IMR-90 (cell line): ENCODE results near the gene TNFAIP8L1. TPM values are rescaled to one million over a fixed set of nuclear protein-coding genes. Genes with fewer than 3 reads are reported as not detected.

ENCODE experiments used
- ATAC-seq: fragments of 200-7000 bp; cut with Tn5 transposase; 2 replicates; pipeline ENCODE4 v1.9.1; 2020; ENCODE audit warnings: low read depth, mild to moderate bottlenecking, moderate library complexity
- BruUV-seq: library from RNA; stranded (reverse); fragments of 400-500 nt; replicated peaks from 2 replicates; lab custom pipeline; 2021; lab: Mats Ljungman, UMichigan
- CTCF ChIA-PET: fragments of 300-600 bp; formaldehyde crosslinking; extraction: SDS; loops from one replicate; lab custom pipeline; 2021; ENCODE audit warnings: antibody characterized with exemption; lab: Yijun Ruan, JAX
- POLR2A ChIA-PET: fragments of 300-600 bp; sonication (Branson Sonifier 250); formaldehyde crosslinking; loops from one replicate; lab custom pipeline; 2022; ENCODE audit warnings: antibody characterized with exemption; ENCODE audit not compliant: unreplicated experiment; lab: Charles Lee
- DNase-seq: peaks from one replicate; pipeline ENCODE4 v3.0.0; 2013
- H2AFZ ChIP-seq: replicated peaks from 2 replicates; pipeline ENCODE3; 2013; ENCODE audit warnings: low read length, mild to moderate bottlenecking; ENCODE audit not compliant: poor library complexity
- H2AK5ac ChIP-seq: 2 replicates; pipeline ENCODE4 v1.6.1; 2013; ENCODE audit warnings: low read depth, low read length, inconsistent platforms
- H2AK9ac ChIP-seq: replicated peaks from 2 replicates; pipeline ENCODE3; 2013; ENCODE audit warnings: mild to moderate bottlenecking, low read depth, low read length, moderate library complexity; ENCODE audit not compliant: poor library complexity
- H2BK120ac ChIP-seq: 2 replicates; pipeline ENCODE4 v1.6.1; 2013; ENCODE audit warnings: low read depth, low read length, inconsistent platforms
- H2BK15ac ChIP-seq: 3 replicates; pipeline ENCODE4 v1.6.1; 2013; ENCODE audit warnings: low read depth, low read length, inconsistent platforms
- H2BK20ac ChIP-seq: 2 replicates; pipeline ENCODE4 v1.6.1; 2013; ENCODE audit warnings: low read depth, mild to moderate bottlenecking, inconsistent platforms, low read length, moderate library complexity
- H2BK5ac ChIP-seq: 2 replicates; pipeline ENCODE4 v1.6.1; 2013; ENCODE audit warnings: mild to moderate bottlenecking, low read depth, low read length, inconsistent platforms; ENCODE audit not compliant: poor library complexity, severe bottlenecking
- H3K14ac ChIP-seq: replicated peaks from 2 replicates; pipeline ENCODE4 v1.6.1; 2013; ENCODE audit warnings: low read depth, low read length, inconsistent platforms
- H3K18ac ChIP-seq: 2 replicates; pipeline ENCODE4 v1.6.1; 2013; ENCODE audit warnings: low read depth, low read length, control low read depth
- H3K23ac ChIP-seq: 2 replicates; pipeline ENCODE4 v1.6.1; 2013; ENCODE audit warnings: low read depth, low read length, inconsistent platforms
- H3K27ac ChIP-seq: 2 replicates; pipeline ENCODE4 v1.5.1; 2013; ENCODE audit warnings: mild to moderate bottlenecking, control low read depth, low read length; ENCODE audit not compliant: insufficient read depth
- H3K27me3 ChIP-seq: 2 replicates; pipeline ENCODE4 v1.6.1; 2013; ENCODE audit warnings: low read length; ENCODE audit not compliant: control insufficient read depth, insufficient read depth
- H3K36me3 ChIP-seq: 2 replicates; pipeline ENCODE4 v1.6.1; 2013; ENCODE audit warnings: low read length, mixed read lengths; ENCODE audit not compliant: control insufficient read depth, insufficient read depth
- H3K4ac ChIP-seq: 2 replicates; pipeline ENCODE4 v1.6.1; 2013; ENCODE audit warnings: low read depth, low read length, inconsistent platforms
- H3K4me1 ChIP-seq: 2 replicates; pipeline ENCODE4 v1.6.1; 2013; ENCODE audit warnings: low read length, mixed read lengths; ENCODE audit not compliant: control insufficient read depth, insufficient read depth
- H3K4me2 ChIP-seq: 2 replicates; pipeline ENCODE4 v1.6.1; 2013; ENCODE audit warnings: low read depth, mild to moderate bottlenecking, control low read depth, low read length, moderate library complexity
- H3K4me3 ChIP-seq: 2 replicates; pipeline ENCODE4 v1.5.1; 2013; ENCODE audit warnings: low read depth, mild to moderate bottlenecking, control low read depth, low read length, moderate library complexity; ENCODE audit not compliant: insufficient read depth
- H3K56ac ChIP-seq: 2 replicates; pipeline ENCODE4 v1.6.1; 2013; ENCODE audit warnings: low read length, inconsistent platforms; ENCODE audit not compliant: insufficient read depth; ENCODE audit errors: extremely low read depth
- H3K79me1 ChIP-seq, 2 experiments: 2 replicates each; pipeline ENCODE4 v1.6.1; 2013; ENCODE audit warnings: low read length in 2 of 2, inconsistent platforms in 1 of 2, low read depth in 1 of 2
- H3K9ac ChIP-seq: 2 replicates; pipeline ENCODE4 v1.6.1; 2013; ENCODE audit warnings: low read depth, low read length, control low read depth
- H3K9me1 ChIP-seq: 2 replicates; pipeline ENCODE4 v1.6.1; 2013; ENCODE audit warnings: low read length, inconsistent platforms; ENCODE audit not compliant: insufficient read depth
- H3K9me3 ChIP-seq: 2 replicates; pipeline ENCODE4 v1.6.1; 2013; ENCODE audit warnings: low read length; ENCODE audit not compliant: control insufficient read depth, insufficient read depth
- H4K20me1 ChIP-seq: 2 replicates; pipeline ENCODE4 v1.6.1; 2013; ENCODE audit warnings: low read length, inconsistent platforms; ENCODE audit not compliant: insufficient read depth
- H4K5ac ChIP-seq: 2 replicates; pipeline ENCODE4 v1.6.1; 2013; ENCODE audit warnings: mild to moderate bottlenecking, low read depth, low read length, control low read depth
- H4K8ac ChIP-seq, 2 experiments: 2 replicates each; pipeline ENCODE4 v1.6.1; 2013; ENCODE audit warnings: low read depth in 2 of 2, low read length in 2 of 2, control low read depth in 1 of 2, inconsistent platforms in 1 of 2
- H4K91ac ChIP-seq: 2 replicates; pipeline ENCODE4 v1.6.1; 2013; ENCODE audit warnings: low read depth, low read length, inconsistent platforms; ENCODE audit not compliant: insufficient read depth
- BHLHE40 ChIP-seq: fragments of 150-350 bp; IDR thresholded peaks from 2 replicates; pipeline ENCODE4 v1.6.1; 2016; ENCODE audit warnings: mild to moderate bottlenecking, low read depth, low read length
- CEBPB ChIP-seq: IDR thresholded peaks from 2 replicates; pipeline ENCODE4 v1.6.1; 2012; ENCODE audit warnings: low read depth, low read length, improper control_type of control experiment
- CHD1 ChIP-seq: IDR thresholded peaks from 2 replicates; pipeline ENCODE4 v1.6.1; 2012; ENCODE audit warnings: low read depth, low read length, improper control_type of control experiment
- FOS ChIP-seq: fragments of 150-350 bp; IDR thresholded peaks from 2 replicates; pipeline ENCODE4 v1.6.1; 2016; ENCODE audit warnings: low read depth, low read length
- MAFK ChIP-seq: IDR thresholded peaks from 2 replicates; pipeline ENCODE4 v1.6.1; 2012; ENCODE audit warnings: low read depth, low read length, improper control_type of control experiment
- MAZ ChIP-seq: IDR thresholded peaks from 2 replicates; pipeline ENCODE4 v1.6.1; 2012; ENCODE audit warnings: low read depth, mild to moderate bottlenecking, low read length, improper control_type of control experiment, moderate library complexity, borderline replicate concordance
- MXI1 ChIP-seq: IDR thresholded peaks from 2 replicates; pipeline ENCODE4 v1.6.1; 2012; ENCODE audit warnings: low read depth, mild to moderate bottlenecking, low read length, moderate library complexity, borderline replicate concordance
- NFE2L2 ChIP-seq: fragments of 150-350 bp; IDR thresholded peaks from 2 replicates; pipeline ENCODE4 v1.6.1; 2016; ENCODE audit warnings: low read depth, mild to moderate bottlenecking, low read length
- POLR2A ChIP-seq: IDR thresholded peaks from 2 replicates; pipeline ENCODE4 v1.6.1; 2012; ENCODE audit warnings: mild to moderate bottlenecking, low read depth, low read length
- RAD21 ChIP-seq: IDR thresholded peaks from 2 replicates; pipeline ENCODE4 v1.6.1; 2012; ENCODE audit warnings: low read length, improper control_type of control experiment
- SMC3 ChIP-seq: fragments of 150-350 bp; IDR thresholded peaks from 2 replicates; pipeline ENCODE4 v1.6.1; 2016; ENCODE audit warnings: low read depth, mild to moderate bottlenecking, antibody characterized with exemption, low read length, moderate library complexity
- WGBS, 2 experiments: methylation state at CpG; one replicate each; pipeline versions ENCODE4 v1.1.5 to v1.1.7; 2013; ENCODE audit warnings: missing lambda C conversion rate in 2 of 2; ENCODE audit not compliant: insufficient read length in 1 of 2; ENCODE audit errors: extremely low coverage in 2 of 2; 5-methylcytosine and 5-hydroxymethylcytosine counted together
- dilution Hi-C: fragments of 300-500 bp; cut with HindIII; formaldehyde crosslinking; loops from one replicate; pipeline ENCODE4 v1.14.3; 2018; ENCODE audit warnings: low sequenced_read_pairs; ENCODE audit not compliant: unreplicated experiment
- in situ Hi-C: fragments of 300-500 bp; cut with MboI; formaldehyde crosslinking; loops from 3 replicates; pipeline ENCODE4 v1.14.3; 2019; ENCODE audit warnings: low sequenced_read_pairs, inconsistent platforms, mixed read lengths
- intact Hi-C: fragments of 100-400 bp; cut with micrococcal nuclease; formaldehyde crosslinking; loops from 2 replicates; pipeline ENCODE4 v1.10.0; 2022
- polyA plus RNA-seq, 3 experiments: library from polyadenylated mRNA; depleted of rRNA; stranded (reverse); fragments of >200 nt; gene quantifications; 2 replicates each; pipeline ENCODE4 v1.2.3, GENCODE V29; 2012; ENCODE audit warnings: low replicate concordance in 1 of 3
- total RNA-seq: library from RNA; depleted of rRNA; stranded (reverse); fragments of >200 nt; gene quantifications from 2 replicates; pipeline ENCODE4 v1.2.3, GENCODE V29; 2012
- TF ChIP-seq, protein P1 (sequence below): fragments of 150-350 bp; IDR thresholded peaks from 2 replicates; pipeline ENCODE4 v1.6.1; 2016; ENCODE audit warnings: low read depth, mild to moderate bottlenecking, low read length, moderate library complexity, borderline replicate concordance
- TF ChIP-seq, protein P2 (sequence below): fragments of 150-350 bp; IDR thresholded peaks from 2 replicates; pipeline ENCODE4 v1.6.1; 2017; ENCODE audit warnings: mild to moderate bottlenecking, antibody characterized with exemption, low read length, low read depth

TNFAIP8L1 gene
- total and polyA plus RNA-seq, 2 of the 4 experiments (the other 2 are of a cell fraction), result 2.5 to 6.0 TPM

DNA sequence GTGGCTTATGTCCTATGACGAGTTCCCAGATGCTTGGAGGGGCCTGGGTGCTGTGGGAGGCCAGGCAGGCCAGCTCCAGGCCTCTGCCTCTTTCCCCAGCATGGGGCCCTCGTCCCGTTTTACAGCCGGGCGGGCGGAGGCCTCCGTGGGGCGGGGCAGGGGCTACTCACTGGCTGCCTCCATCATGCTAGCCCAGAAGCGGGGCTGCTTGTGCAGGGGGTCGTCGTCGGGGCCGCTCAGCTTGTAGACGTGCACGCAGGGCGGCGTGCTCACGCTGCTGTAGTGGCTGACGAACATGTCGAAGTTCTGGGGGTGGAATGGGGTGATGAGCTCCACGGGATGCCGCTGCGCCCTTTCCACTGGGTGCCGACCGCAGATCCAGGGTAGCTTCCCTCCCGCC, 49.3 kb downstream of the TNFAIP8L1 start:
- POLR2A ChIA-PET, result no interaction called here
- ATAC-seq, result no peak

More for the DNA sequence above, 49.3 kb downstream of the TNFAIP8L1 start:
- CTCF ChIA-PET, result no interaction called here
- in situ Hi-C loops, result no loop called here
- Histone ChIP-seq H3K4ac (no peak overlapping the region), H3K9ac (no peak overlapping the region), H4K91ac (no peak overlapping the region), H3K14ac (no peak overlapping the region), H3K9me3 (no peaks in the 10 kb centered on the region), H3K4me1 (no peaks in the 10 kb centered on the region), H2BK5ac (no peak overlapping the region), H2BK120ac (no peak overlapping the region), H4K5ac (no peak overlapping the region), H2AFZ (no peak overlapping the region), H3K4me3 (no peak overlapping the region), H2BK20ac (no peak overlapping the region), H3K27me3 (no peaks in the 10 kb centered on the region), H3K27ac (no peak overlapping the region), H3K23ac (no peak overlapping the region), H3K18ac (no peak overlapping the region), H3K4me2 (no peak overlapping the region), H3K9me1 (no peaks in the 10 kb centered on the region), H2AK5ac (no peak overlapping the region), H3K36me3 (peaks cover 65% of the 10 kb centered on the region), H2BK15ac (no peak overlapping the region), H3K79me1 (peaks cover 0 to 17% of the 10 kb centered on the region in 2 experiments; a peak in 2 of 4 replicates), H4K8ac (no peak overlapping the region), H4K20me1 (no peaks in the 10 kb centered on the region; the same call in 1 of the 2 replicates), H3K56ac (no peak overlapping the region), H2AK9ac (no peak overlapping the region)
- DNase-seq, result no peak
- no TSS peak for BruUV-seq
- 91% methylated on average over 19 of the region's 26 CpGs; no CpG with 5 or more reads in 1 of the 2 experiments for WGBS, 2 experiments
- intact Hi-C loops, result no loop called here
- dilution Hi-C loops, result no loop called here
- TF ChIP-seq MAFK, result no peak
- no peak for TF ChIP-seq FOS
- no peak for TF ChIP-seq RAD21
- TF ChIP-seq SMC3, result no peak
- TF ChIP-seq CHD1, result no peak
- TF ChIP-seq MXI1, result no peak
- TF ChIP-seq MAZ, result no peak
- TF ChIP-seq, protein P1, sequence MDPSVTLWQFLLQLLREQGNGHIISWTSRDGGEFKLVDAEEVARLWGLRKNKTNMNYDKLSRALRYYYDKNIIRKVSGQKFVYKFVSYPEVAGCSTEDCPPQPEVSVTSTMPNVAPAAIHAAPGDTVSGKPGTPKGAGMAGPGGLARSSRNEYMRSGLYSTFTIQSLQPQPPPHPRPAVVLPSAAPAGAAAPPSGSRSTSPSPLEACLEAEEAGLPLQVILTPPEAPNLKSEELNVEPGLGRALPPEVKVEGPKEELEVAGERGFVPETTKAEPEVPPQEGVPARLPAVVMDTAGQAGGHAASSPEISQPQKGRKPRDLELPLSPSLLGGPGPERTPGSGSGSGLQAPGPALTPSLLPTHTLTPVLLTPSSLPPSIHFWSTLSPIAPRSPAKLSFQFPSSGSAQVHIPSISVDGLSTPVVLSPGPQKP, result no peak
- TF ChIP-seq, protein P2, sequence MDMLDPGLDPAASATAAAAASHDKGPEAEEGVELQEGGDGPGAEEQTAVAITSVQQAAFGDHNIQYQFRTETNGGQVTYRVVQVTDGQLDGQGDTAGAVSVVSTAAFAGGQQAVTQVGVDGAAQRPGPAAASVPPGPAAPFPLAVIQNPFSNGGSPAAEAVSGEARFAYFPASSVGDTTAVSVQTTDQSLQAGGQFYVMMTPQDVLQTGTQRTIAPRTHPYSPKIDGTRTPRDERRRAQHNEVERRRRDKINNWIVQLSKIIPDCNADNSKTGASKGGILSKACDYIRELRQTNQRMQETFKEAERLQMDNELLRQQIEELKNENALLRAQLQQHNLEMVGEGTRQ, result no peak
- no peak for TF ChIP-seq NFE2L2
- no peak for TF ChIP-seq CEBPB
- TF ChIP-seq BHLHE40, result no peak
- no peak for TF ChIP-seq POLR2A
